Spleen (tissue), 11 donors: ENCODE results near the gene NRXN3. TPM values are rescaled to one million over a fixed set of nuclear protein-coding genes. Genes with fewer than 3 reads are reported as not detected.

Experiments
- DNase-seq: peaks from one replicate; pipeline ENCODE4 v3.0.0-alpha.2; 2020
- H3K27ac ChIP-seq, 8 donors: fragments of 200-600 bp; sonication (generic) in 7 of 8; 1 replicate in 4 of 8; 2 replicates in 4 of 8; pipeline versions ENCODE4 v1.5.0 to v1.8.0; 2016 to 2021; ENCODE audit warnings: inconsistent platforms in 4 of 8, mild to moderate bottlenecking in 4 of 8, moderate library complexity in 1 of 8
- H3K27me3 ChIP-seq, 7 donors: fragments of 200-600 bp; sonication (generic) in 6 of 7; replicated peaks in 1 of 7; 1 replicate in 4 of 7; 2 replicates in 3 of 7; pipeline versions ENCODE4 v1.5.0 to v1.8.0; 2016 to 2021; ENCODE audit warnings: inconsistent platforms in 3 of 7, mild to moderate bottlenecking in 1 of 7
- H3K36me3 ChIP-seq, 6 donors: fragments of 200-600 bp; sonication (generic) in 5 of 6; 1 replicate in 4 of 6; 2 replicates in 2 of 6; pipeline versions ENCODE4 v1.5.0 to v1.8.0; 2016 to 2021; ENCODE audit warnings: inconsistent platforms in 2 of 6
- H3K4me1 ChIP-seq, 6 donors: fragments of 200-600 bp; sonication (generic) in 5 of 6; 1 replicate in 3 of 6; 2 replicates in 3 of 6; pipeline versions ENCODE4 v1.5.0 to v1.8.0; 2016 to 2021; ENCODE audit warnings: inconsistent platforms in 3 of 6
- H3K4me3 ChIP-seq, 8 donors: fragments of 200-600 bp; sonication (generic) in 7 of 8; 1 replicate in 4 of 8; 2 replicates in 4 of 8; pipeline versions ENCODE4 v1.5.0 to v1.8.0; 2016 to 2021; ENCODE audit warnings: inconsistent platforms in 4 of 8, mild to moderate bottlenecking in 4 of 8, moderate library complexity in 2 of 8
- H3K9me3 ChIP-seq, 8 donors: fragments of 200-600 bp; sonication (generic) in 7 of 8; 1 replicate in 4 of 8; 2 replicates in 4 of 8; pipeline versions ENCODE4 v1.5.0 to v1.8.0; 2016 to 2021; ENCODE audit warnings: inconsistent platforms in 4 of 8
- POLR2A ChIP-seq, 3 donors: fragments of 450-650 bp; IDR thresholded peaks; one replicate each; pipeline ENCODE4 v1.5.1; 2017; ENCODE audit warnings: antibody characterized with exemption in 3 of 3, mild to moderate bottlenecking in 1 of 3
- POLR2AphosphoS5 ChIP-seq, 3 donors: sonication (generic); formaldehyde crosslinking; IDR thresholded peaks; one replicate each; pipeline ENCODE4 v1.5.1; 2017; ENCODE audit warnings: antibody characterized with exemption in 3 of 3
- WGBS, 5 donors: extraction: QIAGEN DNeasy Blood & Tissue Kit in 3 of 5; methylation state at CpG; one replicate each; pipeline versions ENCODE4 v1.1.5 to v1.1.7; 2013 to 2018; 5-methylcytosine and 5-hydroxymethylcytosine counted together
- intact Hi-C: fragments of 100-400 bp; cut with DNase I; formaldehyde crosslinking; loops from one replicate; pipeline ENCODE4 v1.15.0; 2023; ENCODE audit warnings: low total_unique reads
- polyA plus RNA-seq, 3 donors: library from polyadenylated mRNA; stranded (reverse); fragments of 200-250 nt; gene quantifications; one replicate each; pipeline ENCODE4 v1.2.1, GENCODE V29; 2013
- total RNA-seq, 7 donors: library from RNA; depleted of rRNA in 3 of 7; stranded (reverse); fragments of >200 nt in 3 of 7; fragmentation: NEBNext Ultra II Directional in 4 of 7; extraction: Animal tissue kit (Norgen Biotek cat#: 25700) in 4 of 7; gene quantifications; one replicate each; pipeline versions ENCODE4 v1.1.0 to v1.2.1, GENCODE V29; 2016 to 2021
- TF ChIP-seq, protein P1 (sequence below), 11 experiments: fragments of 200-600 bp in 7 of 11; fragments of 450-650 bp in 4 of 11; sonication (generic) in 4 of 11; IDR thresholded peaks in 8 of 11; conservative IDR thresholded peaks in 3 of 11; 1 replicate in 7 of 11; 2 replicates in 4 of 11; pipeline versions ENCODE4 v1.4.0 to v1.8.0; 2016 to 2021; ENCODE audit warnings: antibody characterized with exemption in 11 of 11, inconsistent platforms in 4 of 11, mild to moderate bottlenecking in 1 of 11
- donor health status: healthy with polysubstance abuse.
- donor health status: DM: no; HTN: no; CAD: no; lungs with moderate emphysema.
- donor health status: DM: no; HTN: no; CAD: no.
- donor health status: Bipolar disorder and iron deficiency.
- donor health status: healthy.
- donor health status: DM: no; HTN: no; CAD: no.
- donor health status: DM: yes; HTN: yes; CAD: no.

NRXN3 gene
- total and polyA plus RNA-seq, 10 donors = 0.21 to 11.5 (median 1.6) TPM

DNA sequence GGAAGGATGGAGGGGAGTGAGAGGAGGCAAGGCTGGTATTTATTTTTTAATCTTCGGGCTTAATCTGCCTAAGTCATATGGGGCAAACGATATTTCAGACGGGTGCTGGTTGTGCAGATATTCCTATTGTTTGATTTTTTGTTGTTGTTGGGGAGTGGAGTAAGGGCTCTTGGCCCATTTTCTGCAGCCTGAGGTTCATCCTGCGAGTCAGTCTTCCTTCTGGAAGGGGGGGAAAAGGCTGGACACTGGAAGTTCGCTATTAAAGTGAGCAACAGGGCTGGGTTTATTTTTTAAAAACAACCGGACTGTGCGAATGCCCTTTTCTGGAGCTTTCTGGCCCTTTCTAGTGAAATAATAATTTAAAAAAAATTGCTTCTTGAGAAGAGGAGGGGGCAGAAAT is 2.3 kb downstream of the NRXN3 start:
- H3K27ac ChIP-seq = no peak overlapping the region
- H3K4me3 ChIP-seq = no peak overlapping the region
- no peak for DNase-seq
- H3K9me3 ChIP-seq = no peaks in the 10 kb centered on the region
- intact Hi-C loops = no loop called here
- H3K4me1 ChIP-seq = no peaks in the 10 kb centered on the region
- WGBS, 5 donors = 81 to 89% (median 83%) methylated on average over 7 of the region's 7 CpGs
- TF ChIP-seq, protein P1, sequence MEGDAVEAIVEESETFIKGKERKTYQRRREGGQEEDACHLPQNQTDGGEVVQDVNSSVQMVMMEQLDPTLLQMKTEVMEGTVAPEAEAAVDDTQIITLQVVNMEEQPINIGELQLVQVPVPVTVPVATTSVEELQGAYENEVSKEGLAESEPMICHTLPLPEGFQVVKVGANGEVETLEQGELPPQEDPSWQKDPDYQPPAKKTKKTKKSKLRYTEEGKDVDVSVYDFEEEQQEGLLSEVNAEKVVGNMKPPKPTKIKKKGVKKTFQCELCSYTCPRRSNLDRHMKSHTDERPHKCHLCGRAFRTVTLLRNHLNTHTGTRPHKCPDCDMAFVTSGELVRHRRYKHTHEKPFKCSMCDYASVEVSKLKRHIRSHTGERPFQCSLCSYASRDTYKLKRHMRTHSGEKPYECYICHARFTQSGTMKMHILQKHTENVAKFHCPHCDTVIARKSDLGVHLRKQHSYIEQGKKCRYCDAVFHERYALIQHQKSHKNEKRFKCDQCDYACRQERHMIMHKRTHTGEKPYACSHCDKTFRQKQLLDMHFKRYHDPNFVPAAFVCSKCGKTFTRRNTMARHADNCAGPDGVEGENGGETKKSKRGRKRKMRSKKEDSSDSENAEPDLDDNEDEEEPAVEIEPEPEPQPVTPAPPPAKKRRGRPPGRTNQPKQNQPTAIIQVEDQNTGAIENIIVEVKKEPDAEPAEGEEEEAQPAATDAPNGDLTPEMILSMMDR (IDR thresholded peaks at IDR 0.05 in 8 of 11, conservative IDR thresholded peaks at IDR 0.05 in 3 of 11) = no peak
- TF ChIP-seq POLR2AphosphoS5 (IDR thresholded peaks at IDR 0.05) (no peak), POLR2A (IDR thresholded peaks at IDR 0.05) (no peak)
- H3K36me3 ChIP-seq = no peaks in the 10 kb centered on the region
- peaks cover 0 to 53% (median 0%) of the 10 kb centered on the region in 7 donors for H3K27me3 ChIP-seq

DNA sequence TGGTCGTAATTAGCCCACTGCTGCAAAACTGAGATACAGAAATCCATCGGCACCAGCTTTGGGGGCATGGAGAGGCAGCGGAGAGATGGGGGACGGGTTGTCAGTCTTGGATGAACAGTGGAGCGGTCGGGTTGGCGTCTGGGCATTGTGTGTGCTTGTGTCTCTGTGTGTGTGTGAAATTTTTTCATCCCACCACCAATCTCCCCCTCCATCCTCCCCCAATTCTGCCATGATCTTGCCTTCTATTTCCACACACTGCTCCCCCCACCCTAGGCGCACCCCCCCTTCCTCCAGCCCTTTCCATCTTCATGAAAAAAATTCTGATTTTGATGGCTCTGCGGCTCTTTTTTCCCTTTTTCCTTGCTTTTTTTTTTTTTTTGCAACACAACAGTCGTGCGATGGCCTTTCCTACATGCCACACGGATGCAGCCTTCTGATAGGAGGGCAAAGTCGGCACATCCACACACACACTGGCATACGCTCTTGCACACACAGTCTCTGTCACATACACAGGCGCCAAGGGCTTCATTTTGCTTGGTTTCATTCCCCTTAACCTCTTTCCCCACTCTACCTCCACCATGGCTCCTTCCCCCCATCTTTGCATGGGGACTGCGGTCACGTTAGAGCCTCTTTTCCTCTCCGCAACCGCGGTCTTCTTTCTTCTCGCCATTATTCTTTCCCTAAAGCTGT is 3.3 kb downstream of the NRXN3 start:
- WGBS, 5 donors = 85 to 92% (median 90%) methylated on average over 21 of the region's 21 CpGs
- TF ChIP-seq POLR2A (IDR thresholded peaks at IDR 0.05) = no peak
- TF ChIP-seq, protein P1 (IDR thresholded peaks at IDR 0.05 in 8 of 11, conservative IDR thresholded peaks at IDR 0.05 in 3 of 11) = no peak
- no peak for TF ChIP-seq POLR2AphosphoS5 (IDR thresholded peaks at IDR 0.05)
- Histone ChIP-seq H3K4me3 (no peak overlapping the region), H3K4me1 (no peaks in the 10 kb centered on the region), H3K27me3 (peaks cover 0 to 45% (median 0%) of the 10 kb centered on the region in 7 donors), H3K36me3 (no peaks in the 10 kb centered on the region), H3K9me3 (no peaks in the 10 kb centered on the region), H3K27ac (no peak overlapping the region)
- no peak for DNase-seq
- intact Hi-C loops = no loop called here

DNA sequence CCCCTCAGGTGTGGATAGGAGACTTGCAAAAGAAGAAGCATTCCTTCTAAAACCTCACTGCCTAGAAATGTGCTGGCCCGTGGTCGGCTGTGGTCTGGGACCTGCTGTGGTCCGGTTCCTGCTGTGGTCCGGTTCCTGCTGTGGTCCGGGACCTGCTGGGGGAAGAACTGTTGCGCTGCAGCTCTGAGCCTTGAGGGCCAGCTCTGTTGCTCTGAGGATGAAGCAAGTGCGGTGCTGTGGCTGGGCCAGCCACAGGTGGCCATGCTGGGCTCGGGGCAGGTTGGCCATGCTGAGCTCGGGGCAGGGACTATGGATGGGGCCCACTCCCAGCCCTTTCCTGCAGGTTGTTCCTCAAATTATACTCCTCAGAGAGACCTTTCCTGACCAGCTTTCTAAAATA is 5.2 kb downstream of the NRXN3 start:
- Histone ChIP-seq H3K4me3 (no peak overlapping the region), H3K27me3 (peaks cover 0 to 29% (median 0%) of the 10 kb centered on the region in 7 donors), H3K9me3 (no peaks in the 10 kb centered on the region), H3K4me1 (no peaks in the 10 kb centered on the region), H3K27ac (no peak overlapping the region), H3K36me3 (no peaks in the 10 kb centered on the region)
- no peak for DNase-seq
- TF ChIP-seq POLR2A (IDR thresholded peaks at IDR 0.05) = no peak
- 87 to 94% (median 90%) methylated on average over 5 to 9 of the region's 9 CpGs for WGBS, 5 donors
- intact Hi-C loops = no loop called here

DNA sequence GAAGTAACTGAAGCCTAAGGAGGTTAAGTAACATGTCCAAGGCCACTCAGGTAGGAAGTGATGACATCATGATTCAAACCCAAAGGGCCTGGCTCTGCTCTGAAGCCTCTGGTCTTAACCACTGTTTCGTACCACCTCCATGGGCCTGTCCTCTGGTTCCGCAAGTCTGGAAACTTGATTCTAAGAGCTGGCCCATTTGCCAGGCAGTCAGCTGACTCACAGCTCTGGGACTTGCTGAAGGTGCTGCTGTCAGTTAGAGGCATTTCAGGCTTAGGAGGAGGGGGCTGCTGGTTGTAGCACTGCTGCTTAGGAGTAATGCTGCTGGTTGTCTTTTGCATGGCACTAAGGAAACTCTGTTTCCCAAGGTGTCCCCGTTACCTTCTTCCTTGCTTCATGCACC is 7.9 kb downstream of the NRXN3 start:
- Histone ChIP-seq H3K4me1 (no peaks in the 10 kb centered on the region), H3K27ac (no peak overlapping the region), H3K4me3 (no peak overlapping the region), H3K9me3 (no peaks in the 10 kb centered on the region), H3K27me3 (peaks cover 0 to 14% (median 0%) of the 10 kb centered on the region in 7 donors), H3K36me3 (no peaks in the 10 kb centered on the region)
- TF ChIP-seq POLR2AphosphoS5 (IDR thresholded peaks at IDR 0.05) = no peak
- TF ChIP-seq, protein P1 (IDR thresholded peaks at IDR 0.05 in 8 of 11, conservative IDR thresholded peaks at IDR 0.05 in 3 of 11) = no peak
- no peak for DNase-seq
- WGBS, 5 donors = 85 to 93% (median 91%) methylated on average over 3 of the region's 3 CpGs
- intact Hi-C loops = no loop called here
